Colonic mucosa (tissue), 4 donors: ENCODE results near the gene MOB3A. TPM values are rescaled to one million over a fixed set of nuclear protein-coding genes. Genes with fewer than 3 reads are reported as not detected.

Experiments used
- DNase-seq: peaks from one replicate; pipeline ENCODE4 v3.0.0-alpha.2; 2020
- H3K27ac ChIP-seq: fragments of 200-600 bp; one replicate; pipeline ENCODE4 v1.8.0; 2021
- H3K27me3 ChIP-seq: fragments of 200-600 bp; one replicate; pipeline ENCODE4 v1.8.0; 2021
- H3K36me3 ChIP-seq: fragments of 200-600 bp; one replicate; pipeline ENCODE4 v1.8.0; 2021
- H3K4me1 ChIP-seq: fragments of 200-600 bp; one replicate; pipeline ENCODE4 v1.8.0; 2021; ENCODE audit warnings: mild to moderate bottlenecking
- H3K4me3 ChIP-seq: fragments of 200-600 bp; one replicate; pipeline ENCODE4 v1.8.0; 2021
- H3K9ac ChIP-seq, 2 donors: one replicate each; pipeline ENCODE4 v1.7.0; 2013; ENCODE audit warnings: control low read depth in 2 of 2, low read depth in 2 of 2, low read length in 2 of 2
- H3K9me3 ChIP-seq: fragments of 200-600 bp; one replicate; pipeline ENCODE4 v1.8.0; 2021
- intact Hi-C: fragments of 100-400 bp; cut with DNase I; formaldehyde crosslinking; loops from one replicate; pipeline ENCODE4 v1.14.1; 2022
- total RNA-seq, 2 donors: library from RNA; stranded (reverse); fragmentation: NEBNext Ultra II Directional in 1 of 2; extraction: Animal tissue kit (Norgen Biotek cat#: 25700) in 1 of 2; gene quantifications; one replicate each; pipeline ENCODE4 v1.2.1, GENCODE V29; 2021
- TF ChIP-seq, protein P1 (sequence below): fragments of 200-600 bp; IDR thresholded peaks from one replicate; pipeline ENCODE4 v1.8.0; 2022; ENCODE audit warnings: antibody characterized with exemption, mild to moderate bottlenecking
- donor health status: healthy.
- donor health status: DM: no; HTN: no; CAD: no.
- donor health status: DM: no; HTN: no; CAD: no.

MOB3A gene
- total RNA-seq, 2 donors from 2014 or later = 40.0 to 40.5 TPM

DNA sequence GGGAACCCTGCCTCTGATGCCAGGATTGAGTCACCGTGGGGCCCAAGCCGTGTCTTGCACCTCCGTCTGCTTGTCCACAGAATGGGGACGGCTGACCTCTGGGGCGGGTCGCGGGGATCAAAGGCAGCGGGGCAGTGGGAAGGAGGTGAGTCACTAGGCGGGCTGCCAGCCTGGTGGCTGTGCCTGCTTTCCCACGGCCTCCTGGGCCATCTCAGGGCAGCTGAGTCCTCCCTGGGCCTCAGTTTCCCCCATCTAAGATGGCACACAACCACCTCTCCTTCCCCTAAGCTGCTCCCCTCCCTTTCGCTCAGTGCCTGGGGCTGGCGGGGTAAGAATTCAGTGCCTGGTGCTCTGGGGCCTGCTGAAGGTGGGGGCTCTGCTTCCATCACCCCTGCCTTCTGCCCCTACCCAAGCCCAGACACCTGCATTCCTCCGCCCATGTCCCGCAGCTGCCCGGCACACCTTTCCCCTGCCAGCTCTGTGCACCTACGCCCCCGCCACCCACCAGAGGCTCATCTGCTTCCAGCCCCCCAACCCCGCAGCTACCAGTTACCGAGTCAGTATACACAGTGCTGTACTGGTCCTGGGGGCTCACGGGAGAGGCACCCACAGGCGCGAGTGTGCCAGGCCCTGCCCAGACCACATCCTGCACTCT lies 48.5 kb downstream of the MOB3A start:
- Histone ChIP-seq H3K27me3 (no peaks in the 10 kb centered on the region), H3K36me3 (peaks cover 15% of the 10 kb centered on the region), H3K4me1 (peaks cover 41% of the 10 kb centered on the region), H3K9ac (peak overlapping the region; percentile 48 to 100), H3K27ac (no peak overlapping the region), H3K4me3 (peak overlapping the region; percentile 89), H3K9me3 (no peaks in the 10 kb centered on the region)
- peak; percentile 66 for DNase-seq
- intact Hi-C loops = no loop called here
- TF ChIP-seq, protein P1, sequence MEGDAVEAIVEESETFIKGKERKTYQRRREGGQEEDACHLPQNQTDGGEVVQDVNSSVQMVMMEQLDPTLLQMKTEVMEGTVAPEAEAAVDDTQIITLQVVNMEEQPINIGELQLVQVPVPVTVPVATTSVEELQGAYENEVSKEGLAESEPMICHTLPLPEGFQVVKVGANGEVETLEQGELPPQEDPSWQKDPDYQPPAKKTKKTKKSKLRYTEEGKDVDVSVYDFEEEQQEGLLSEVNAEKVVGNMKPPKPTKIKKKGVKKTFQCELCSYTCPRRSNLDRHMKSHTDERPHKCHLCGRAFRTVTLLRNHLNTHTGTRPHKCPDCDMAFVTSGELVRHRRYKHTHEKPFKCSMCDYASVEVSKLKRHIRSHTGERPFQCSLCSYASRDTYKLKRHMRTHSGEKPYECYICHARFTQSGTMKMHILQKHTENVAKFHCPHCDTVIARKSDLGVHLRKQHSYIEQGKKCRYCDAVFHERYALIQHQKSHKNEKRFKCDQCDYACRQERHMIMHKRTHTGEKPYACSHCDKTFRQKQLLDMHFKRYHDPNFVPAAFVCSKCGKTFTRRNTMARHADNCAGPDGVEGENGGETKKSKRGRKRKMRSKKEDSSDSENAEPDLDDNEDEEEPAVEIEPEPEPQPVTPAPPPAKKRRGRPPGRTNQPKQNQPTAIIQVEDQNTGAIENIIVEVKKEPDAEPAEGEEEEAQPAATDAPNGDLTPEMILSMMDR = no peak

DNA sequence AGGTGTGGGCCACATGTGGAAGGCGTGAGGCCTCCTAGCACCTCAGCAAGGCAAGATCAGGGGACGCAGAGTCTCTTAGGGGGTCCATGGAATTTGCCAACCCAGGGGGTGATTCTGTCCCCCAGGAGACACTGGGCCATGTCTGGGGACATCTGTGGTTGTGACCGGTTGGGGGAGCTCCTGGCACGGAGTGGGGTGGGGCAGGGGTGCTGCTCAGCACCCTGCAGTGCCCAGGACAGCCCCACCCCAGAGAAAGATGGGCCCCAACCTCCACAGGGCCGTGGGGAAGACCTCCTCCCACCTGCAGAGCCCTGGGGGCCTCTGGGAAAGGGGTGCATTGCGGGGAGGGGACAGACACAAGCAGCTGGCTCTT lies 49.1 kb downstream of the MOB3A start:
- H3K27me3 ChIP-seq = no peaks in the 10 kb centered on the region
- TF ChIP-seq, protein P1 = no peak
- H3K4me1 ChIP-seq = peaks cover 42% of the 10 kb centered on the region
- H3K4me3 ChIP-seq = no peak overlapping the region
- H3K9me3 ChIP-seq = no peaks in the 10 kb centered on the region
- peaks cover 15% of the 10 kb centered on the region for H3K36me3 ChIP-seq
- peak overlapping the region in 1 of 2 donors; percentile 100 for H3K9ac ChIP-seq
- H3K27ac ChIP-seq = no peak overlapping the region
- DNase-seq = no peak
- intact Hi-C loops = no loop called here

DNA sequence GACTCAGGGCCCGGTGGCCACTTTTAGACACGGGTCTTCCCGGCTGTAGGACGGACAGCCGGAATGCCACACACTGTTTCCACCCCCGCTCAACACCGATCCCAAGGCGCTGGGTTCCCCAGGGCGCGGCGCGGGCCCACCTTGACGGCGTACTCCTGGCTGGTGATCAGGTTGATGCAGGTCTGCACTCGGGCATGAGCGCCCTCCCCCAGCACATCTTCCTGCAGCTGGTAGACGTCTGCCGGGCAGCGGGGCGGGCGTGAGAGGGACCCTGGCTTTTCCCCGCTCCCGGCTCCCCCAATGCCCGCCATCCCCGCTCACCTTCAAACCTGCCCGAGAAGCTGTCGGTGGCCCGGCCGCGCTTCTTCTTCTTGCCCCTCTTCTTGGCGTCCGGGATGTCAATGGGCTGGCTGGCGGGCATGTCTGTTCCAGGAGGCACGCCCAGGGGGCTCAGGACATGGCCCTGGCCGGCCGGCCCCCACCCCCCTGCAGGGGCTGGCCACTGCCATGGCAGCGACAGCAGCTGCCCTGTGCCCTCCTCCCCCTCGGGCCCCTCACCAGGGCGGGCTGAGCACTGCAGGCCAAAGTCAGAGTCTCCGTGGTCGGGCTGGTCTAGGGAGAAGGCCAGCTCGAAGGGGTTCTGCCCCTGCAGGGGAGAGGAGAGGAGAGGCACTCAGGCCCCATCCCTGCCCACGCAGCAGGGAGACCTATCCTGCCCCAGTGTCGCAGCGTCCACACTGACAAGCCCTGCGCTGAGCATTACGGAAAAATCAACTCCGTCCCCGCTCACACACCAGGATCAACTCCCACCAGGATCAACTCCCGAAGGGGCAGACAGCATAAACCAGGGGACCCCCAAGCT lies 49.8 kb downstream of the MOB3A start:
- DNase-seq = no peak
- Histone ChIP-seq H3K27ac (no peak overlapping the region), H3K36me3 (peaks cover 15% of the 10 kb centered on the region)

DNA sequence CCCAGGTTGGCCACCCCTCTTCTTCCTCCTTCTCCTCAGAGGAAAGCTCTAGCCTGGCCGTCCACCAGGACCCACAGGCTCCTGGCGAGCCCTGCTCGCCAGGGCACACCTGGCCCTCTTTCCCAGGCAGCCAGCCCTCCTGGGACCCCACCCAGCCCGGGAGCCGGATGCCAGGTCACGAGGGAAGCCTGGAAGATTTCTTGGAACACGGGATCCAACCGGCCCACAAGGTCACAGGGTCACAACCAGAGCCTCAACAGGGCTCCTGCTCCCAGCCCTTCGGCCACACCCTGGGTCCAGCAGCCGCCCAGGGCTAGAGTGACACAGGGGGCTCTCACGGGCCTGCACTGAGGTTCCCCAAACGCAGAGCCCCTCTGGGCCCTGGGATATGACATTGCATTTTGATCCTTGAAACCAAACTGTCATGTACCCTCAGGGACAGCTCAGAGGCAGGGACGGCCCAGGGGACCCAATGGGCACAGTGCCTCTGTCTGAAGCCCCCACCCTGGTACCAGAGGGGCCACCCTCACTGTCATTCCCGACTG lies 50.6 kb downstream of the MOB3A start:
- intact Hi-C loops = no loop called here
- TF ChIP-seq, protein P1 = no peak
- no peak overlapping the region for H3K4me3 ChIP-seq
- peaks cover 42% of the 10 kb centered on the region for H3K4me1 ChIP-seq
- DNase-seq = no peak
- peak overlapping the region in 1 of 2 donors; percentile 39 for H3K9ac ChIP-seq
- H3K27me3 ChIP-seq = no peaks in the 10 kb centered on the region
- no peak overlapping the region for H3K27ac ChIP-seq
- H3K9me3 ChIP-seq = no peaks in the 10 kb centered on the region
- peaks cover 20% of the 10 kb centered on the region for H3K36me3 ChIP-seq

More for the DNA sequence above, 49.8 kb downstream of the MOB3A start:
- Histone ChIP-seq H3K9me3 (no peaks in the 10 kb centered on the region), H3K4me1 (peaks cover 39% of the 10 kb centered on the region), H3K9ac (no peak overlapping the region), H3K27me3 (no peaks in the 10 kb centered on the region), H3K4me3 (no peak overlapping the region)
- intact Hi-C loops = no loop called here
- TF ChIP-seq, protein P1 = no peak

DNA sequence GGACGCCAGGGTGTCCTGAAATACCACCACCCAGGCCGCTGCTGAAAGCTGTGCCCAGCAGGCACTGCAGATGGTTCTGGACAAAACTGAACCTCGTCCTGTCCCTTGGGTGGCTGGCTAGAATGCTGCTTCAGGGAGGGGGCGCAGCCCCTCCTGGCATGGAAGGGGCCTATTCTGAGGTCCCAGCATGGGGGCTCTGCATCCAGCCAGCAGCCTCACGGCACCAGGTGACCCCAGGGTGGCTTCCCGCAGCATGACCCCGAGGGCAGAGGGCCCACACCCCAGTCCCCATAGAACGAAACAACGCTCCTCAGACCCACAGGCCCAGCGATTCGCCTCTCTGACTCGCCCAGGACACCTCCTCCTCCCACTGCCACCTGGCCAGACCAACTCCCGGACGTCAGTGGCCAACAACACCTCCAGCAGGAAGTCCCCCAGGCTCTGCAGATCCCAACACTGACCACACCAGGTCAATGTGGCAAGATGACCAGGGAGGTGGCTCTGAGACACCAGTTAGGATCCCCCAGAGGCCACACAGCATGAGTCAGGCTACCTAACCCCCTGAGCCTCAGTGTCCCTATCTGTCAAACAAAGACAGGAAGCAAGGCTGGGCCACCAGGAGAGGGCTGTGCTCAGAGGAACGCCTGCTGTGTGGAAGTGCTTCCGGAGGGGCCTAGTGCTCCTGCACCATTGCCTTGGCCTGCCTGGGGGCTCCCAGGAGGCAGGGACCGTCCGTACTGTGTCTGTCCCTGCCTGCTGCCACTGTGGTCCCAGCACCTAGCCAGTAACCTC lies 51.2 kb downstream of the MOB3A start:
- H3K27ac ChIP-seq = no peak overlapping the region

More for the DNA sequence above, 51.2 kb downstream of the MOB3A start:
- H3K4me3 ChIP-seq = no peak overlapping the region
- H3K36me3 ChIP-seq = peaks cover 26% of the 10 kb centered on the region
- no peaks in the 10 kb centered on the region for H3K9me3 ChIP-seq
- no peak for DNase-seq
- H3K4me1 ChIP-seq = peaks cover 42% of the 10 kb centered on the region
- no peaks in the 10 kb centered on the region for H3K27me3 ChIP-seq
- intact Hi-C loops = no loop called here
- peak overlapping the region in 1 of 2 donors; percentile 39 for H3K9ac ChIP-seq
- TF ChIP-seq, protein P1 = no peak
